Measurements from ENCODE around the gene BMERB1.
"Not testable (repeated sequence)": the region's sequence is repeated elsewhere in the genome, so short reads cannot be mapped to it uniquely, and the experiment has no call there.

BMERB1 gene

DNA sequence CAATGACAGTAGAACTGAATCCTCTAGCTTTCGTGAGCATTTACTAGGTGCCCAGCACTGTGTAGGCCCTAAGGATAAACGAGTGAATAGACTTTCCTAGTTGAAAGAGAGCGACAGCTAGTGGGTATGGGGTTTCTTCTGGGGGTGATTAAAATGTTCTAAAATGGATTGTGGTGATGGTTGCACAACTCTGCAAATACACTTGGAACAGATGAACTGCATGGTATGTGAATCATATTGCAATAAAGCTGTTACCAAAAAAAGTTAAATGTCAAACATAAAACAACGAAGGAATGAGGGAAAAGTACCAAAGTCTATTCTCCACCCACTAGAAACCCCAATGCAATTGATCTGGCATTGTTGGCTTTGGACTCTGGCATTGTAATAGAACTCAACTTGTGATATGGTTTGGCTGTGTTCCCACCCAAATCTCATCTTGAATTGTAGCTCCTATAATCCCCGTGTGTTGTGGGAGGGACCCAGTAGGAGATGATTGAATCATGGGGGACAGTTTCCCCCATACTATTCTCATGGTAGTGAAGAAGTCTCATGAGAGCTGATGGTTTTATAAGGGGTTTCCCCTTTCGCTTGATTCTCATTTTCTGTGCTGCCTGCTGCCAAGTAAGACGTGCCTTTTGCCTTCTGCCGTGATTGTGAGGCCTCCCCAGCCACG lies 138.1 kb downstream of the BMERB1 start:
- no peak overlapping the region for H3K4me3 ChIP-seq (ENCODE audit: low read depth, low read length)
- TF ChIP-seq CTCF (IDR thresholded peaks at IDR 0.05; ENCODE audit: low read depth, low read length), result no peak

DNA sequence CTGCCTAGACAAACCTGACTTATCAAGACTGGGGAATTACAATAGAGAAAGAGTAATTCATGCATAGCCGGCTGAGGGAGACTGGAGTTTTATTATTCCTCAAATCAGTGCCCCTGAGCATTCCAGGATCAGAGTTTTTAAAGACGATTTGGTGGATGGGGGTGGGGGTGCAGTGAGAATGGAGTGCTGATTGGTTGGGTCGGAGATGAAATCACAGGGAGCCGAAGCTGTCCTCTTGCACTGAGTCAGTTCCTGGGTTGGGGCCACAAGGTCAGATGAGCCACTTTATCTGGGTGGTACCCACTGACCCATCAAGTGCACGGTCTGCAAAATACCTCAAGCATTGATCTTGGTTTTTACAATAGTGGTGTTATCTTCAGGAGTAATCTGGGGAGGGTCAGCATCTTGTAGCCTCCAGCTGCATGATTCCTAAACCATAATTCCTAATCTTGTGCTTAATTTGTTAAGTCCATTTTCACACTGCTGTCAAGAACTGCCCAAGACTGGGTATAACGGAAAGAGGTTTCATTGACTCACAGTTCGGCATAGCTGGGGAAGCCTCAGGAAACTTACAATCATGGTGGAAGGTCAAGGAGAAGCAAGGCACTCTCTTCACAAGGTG lies 139.0 kb downstream of the BMERB1 start:
- no peak overlapping the region for H3K4me3 ChIP-seq (ENCODE audit: low read depth, low read length)
- no peak for TF ChIP-seq CTCF (IDR thresholded peaks at IDR 0.05; ENCODE audit: low read depth, low read length)

- not testable (repeated sequence) for H3K4me3 ChIP-seq (ENCODE audit: low read depth, low read length)
Observed at GRCh38 chr16:15573896-15574613, 139.7 kb downstream of the BMERB1 start.

GRCh38 chr16:15574614-15574948 lies 140.2 kb downstream of the BMERB1 start:
- no peak for TF ChIP-seq CTCF (IDR thresholded peaks at IDR 0.05; ENCODE audit: low read depth, low read length)
- no peak overlapping the region for H3K4me3 ChIP-seq (ENCODE audit: low read depth, low read length)

GRCh38 chr16:15575293-15576049 lies 141.1 kb downstream of the BMERB1 start:
- no peak for TF ChIP-seq CTCF (IDR thresholded peaks at IDR 0.05; ENCODE audit: low read depth, low read length)

GRCh38 chr16:15576960-15577958 lies 142.9 kb downstream of the BMERB1 start:
- H3K4me3 ChIP-seq (ENCODE audit: low read depth, low read length), result no peak overlapping the region
- no peak for TF ChIP-seq CTCF (IDR thresholded peaks at IDR 0.05; ENCODE audit: low read depth, low read length)

More at GRCh38 chr16:15575293-15576049, 141.1 kb downstream of the BMERB1 start:
- H3K4me3 ChIP-seq (ENCODE audit: low read depth, low read length), result no peak overlapping the region

- H3K4me3 ChIP-seq (ENCODE audit: low read depth, low read length), result no peak overlapping the region
- TF ChIP-seq CTCF (IDR thresholded peaks at IDR 0.05; ENCODE audit: low read depth, low read length), result no peak
Observed at GRCh38 chr16:15578824-15579223, 144.4 kb downstream of the BMERB1 start.
